Right lobe of liver (tissue), 6 donors: ENCODE data around the gene SMG7. TPM values are rescaled to one million over a fixed set of nuclear protein-coding genes. Genes with fewer than 3 reads are reported as not detected.

Source experiments
- ATAC-seq, 4 donors: fragments of 200-7000 bp; cut with Tn5 transposase; one replicate each; pipeline ENCODE4 v1.9.1; 2020; ENCODE audit warnings: mild to moderate bottlenecking in 4 of 4, moderate library complexity in 4 of 4
- DNase-seq, 3 donors: peaks; one replicate each; pipeline ENCODE4 v3.0.0-alpha.2; 2020
- H3K27ac ChIP-seq, 3 donors: fragments of 200-600 bp; one replicate each; pipeline ENCODE4 v1.8.0; 2022
- H3K27me3 ChIP-seq, 2 donors: fragments of 200-600 bp; one replicate each; pipeline ENCODE4 v1.8.0; 2022
- H3K36me3 ChIP-seq, 4 donors: fragments of 200-600 bp; sonication (generic) in 1 of 4; one replicate each; pipeline versions ENCODE4 v1.5.1 to v1.8.0; 2017 to 2022; ENCODE audit warnings: control low read depth in 1 of 4
- H3K4me1 ChIP-seq, 4 donors: fragments of 200-600 bp; sonication (generic) in 1 of 4; one replicate each; pipeline versions ENCODE4 v1.5.1 to v1.8.0; 2017 to 2022; ENCODE audit warnings: control low read depth in 1 of 4
- H3K4me3 ChIP-seq, 3 donors: fragments of 200-600 bp; one replicate each; pipeline ENCODE4 v1.8.0; 2022
- H3K9me3 ChIP-seq, 4 donors: fragments of 200-600 bp; sonication (generic) in 1 of 4; one replicate each; pipeline versions ENCODE4 v1.5.1 to v1.8.0; 2017 to 2022; ENCODE audit warnings: control low read depth in 1 of 4
- CTCF ChIP-seq, 4 donors: fragments of 200-600 bp in 3 of 4; fragments of 450-650 bp in 1 of 4; IDR thresholded peaks; one replicate each; pipeline versions ENCODE4 v1.5.1 to v1.8.0; 2016 to 2022; ENCODE audit warnings: antibody characterized with exemption in 4 of 4, mild to moderate bottlenecking in 2 of 4
- POLR2A ChIP-seq: fragments of 450-650 bp; IDR thresholded peaks from one replicate; pipeline ENCODE4 v1.6.1; 2017; ENCODE audit warnings: antibody characterized with exemption, mild to moderate bottlenecking
- WGBS: methylation state at CpG from one replicate; pipeline ENCODE4 v1.1.6; 2018; ENCODE audit warnings: low coverage, low lambda C conversion rate; ENCODE audit not compliant: insufficient coverage; ENCODE audit errors: missing lambda C conversion rate; 5-methylcytosine and 5-hydroxymethylcytosine counted together
- intact Hi-C, 2 donors: fragments of 100-400 bp; cut with DNase I; formaldehyde crosslinking; loops; one replicate each; pipeline versions ENCODE4 v1.11.2 to v1.14.1; 2022
- total RNA-seq, 6 experiments: library from RNA; depleted of rRNA in 2 of 6; stranded (reverse); fragments of >200 nt in 2 of 6; fragmentation: NEBNext Ultra II Directional in 3 of 6; extraction: Animal tissue kit (Norgen Biotek cat#: 25700) in 3 of 6; gene quantifications; one replicate each; pipeline versions ENCODE4 v1.1.0 to v1.2.4, GENCODE V29; 2016 to 2023
- donor health status: DM: no; HTN: yes; CAD: no.
- donor health status: DM: no; HTN: no; CAD: no.
- donor health status: DM: no; HTN: no; CAD: no.
- donor health status: DM: no; HTN: yes; CAD: no.
- donor health status: DM: no; HTN: yes; CAD: no.

SMG7 gene
- total RNA-seq, 6 experiments from 2014 or later: 23.5 to 35.3 (median 25.2) TPM

GRCh38 chr1:183576537-183576936, 104.2 kb downstream of the SMG7 start:
- Histone ChIP-seq H3K4me1 (no peaks in the 10 kb centered on the region), H3K9me3 (no peaks in the 10 kb centered on the region), H3K27me3 (no peaks in the 10 kb centered on the region), H3K4me3 (no peak overlapping the region), H3K27ac (no peak overlapping the region), H3K36me3 (no peaks in the 10 kb centered on the region)
- ATAC-seq (no peak), DNase-seq (no peak)
- TF ChIP-seq CTCF (IDR thresholded peaks at IDR 0.05) (no peak), POLR2A (no peak)
- intact Hi-C loops: no loop called here
- 70% methylated on average over 8 of the region's 8 CpGs for WGBS

- H3K27me3 ChIP-seq: no peaks in the 10 kb centered on the region
- 75% methylated on average over 5 of the region's 7 CpGs for whole genome bisulfite sequencing
- no peak for ATAC-seq
Observed at GRCh38 chr1:183577897-183578465, 105.7 kb downstream of the SMG7 start.

GRCh38 chr1:183578856-183579255, 106.6 kb downstream of the SMG7 start:
- 40% methylated on average over 1 of the region's 2 CpGs for WGBS
- TF ChIP-seq POLR2A: no peak
- no peak for TF ChIP-seq CTCF (IDR thresholded peaks at IDR 0.05)
- no peaks in the 10 kb centered on the region for H3K4me1 ChIP-seq

More at GRCh38 chr1:183577897-183578465, 105.7 kb downstream of the SMG7 start:
- no peak overlapping the region for H3K4me3 ChIP-seq
- no peak for DNase-seq
- H3K27ac ChIP-seq: no peak overlapping the region
- TF ChIP-seq POLR2A (no peak), CTCF (IDR thresholded peaks at IDR 0.05) (no peak)
- intact Hi-C loops: no loop called here
- H3K36me3 ChIP-seq: no peaks in the 10 kb centered on the region
- no peaks in the 10 kb centered on the region for H3K4me1 ChIP-seq
- no peaks in the 10 kb centered on the region for H3K9me3 ChIP-seq

GRCh38 chr1:183580281-183580682, 108.0 kb downstream of the SMG7 start:
- no peaks in the 10 kb centered on the region for H3K36me3 ChIP-seq
- no peak for DNase-seq
- no peak overlapping the region for H3K4me3 ChIP-seq
- H3K27me3 ChIP-seq: no peaks in the 10 kb centered on the region
- WGBS: 33% methylated on average over 8 of the region's 8 CpGs
- no peaks in the 10 kb centered on the region for H3K4me1 ChIP-seq
- intact Hi-C loops: no loop called here
- ATAC-seq: peak; percentile 74 to 86 (median 79)
- no peaks in the 10 kb centered on the region for H3K9me3 ChIP-seq
- TF ChIP-seq CTCF (IDR thresholded peaks at IDR 0.05) (peak in 3 of 4 donors; percentile 4 to 27 (median 9)), POLR2A (no peak)
- H3K27ac ChIP-seq: no peak overlapping the region

More at GRCh38 chr1:183578856-183579255, 106.6 kb downstream of the SMG7 start:
- ATAC-seq (no peak), DNase-seq (no peak)
- Histone ChIP-seq H3K27me3 (no peaks in the 10 kb centered on the region), H3K9me3 (no peaks in the 10 kb centered on the region), H3K36me3 (no peaks in the 10 kb centered on the region), H3K4me3 (no peak overlapping the region), H3K27ac (no peak overlapping the region)
- intact Hi-C loops: no loop called here
